ENCODE results near the gene PGP.

DNA sequence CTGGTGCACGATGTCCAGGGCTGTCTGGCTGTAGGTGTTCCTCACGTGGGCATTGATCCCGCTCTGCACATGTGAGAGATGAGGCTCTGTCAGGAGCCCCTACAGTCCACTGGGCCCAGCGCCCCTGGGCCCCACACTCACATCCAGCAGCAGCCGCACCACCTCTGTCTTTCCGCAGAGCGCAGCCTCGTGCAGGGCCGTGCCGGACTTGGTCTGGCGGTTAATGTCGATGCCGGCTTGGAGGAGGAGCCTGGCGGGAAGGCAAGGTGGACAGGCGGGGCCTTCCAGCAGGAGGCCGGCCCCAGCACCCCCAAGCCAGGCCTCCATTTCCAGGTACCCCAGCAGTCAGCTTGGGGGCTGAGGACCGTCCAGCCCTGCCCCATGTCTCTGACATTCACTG is 27.4 kb downstream of the PGP start:
- TF ChIP-seq BHLHE40 (IDR thresholded peaks at IDR 0.05; ENCODE audit: borderline replicate concordance) = no peak
- no peak for TF ChIP-seq ARNT (IDR thresholded peaks at IDR 0.05)
- no peak for TF ChIP-seq SP1 (IDR thresholded peaks at IDR 0.05)
- TF ChIP-seq FOXM1 (IDR thresholded peaks at IDR 0.05; ENCODE audit: borderline replicate concordance) = no peak
- no peak for TF ChIP-seq TARDBP (IDR thresholded peaks at IDR 0.05)
- TF ChIP-seq NFRKB (IDR thresholded peaks at IDR 0.05) = no peak
- TF ChIP-seq, protein P1, sequence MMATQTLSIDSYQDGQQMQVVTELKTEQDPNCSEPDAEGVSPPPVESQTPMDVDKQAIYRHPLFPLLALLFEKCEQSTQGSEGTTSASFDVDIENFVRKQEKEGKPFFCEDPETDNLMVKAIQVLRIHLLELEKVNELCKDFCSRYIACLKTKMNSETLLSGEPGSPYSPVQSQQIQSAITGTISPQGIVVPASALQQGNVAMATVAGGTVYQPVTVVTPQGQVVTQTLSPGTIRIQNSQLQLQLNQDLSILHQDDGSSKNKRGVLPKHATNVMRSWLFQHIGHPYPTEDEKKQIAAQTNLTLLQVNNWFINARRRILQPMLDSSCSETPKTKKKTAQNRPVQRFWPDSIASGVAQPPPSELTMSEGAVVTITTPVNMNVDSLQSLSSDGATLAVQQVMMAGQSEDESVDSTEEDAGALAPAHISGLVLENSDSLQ (IDR thresholded peaks at IDR 0.05) = no peak
- TF ChIP-seq SUZ12 (IDR thresholded peaks at IDR 0.05) = no peak
- TF ChIP-seq ELF4 (IDR thresholded peaks at IDR 0.05) = no peak
- TF ChIP-seq ZNF384 (IDR thresholded peaks at IDR 0.05) = no peak
- no peak for TF ChIP-seq CTBP1 (IDR thresholded peaks at IDR 0.05; ENCODE audit: borderline replicate concordance)
- no peak for TF ChIP-seq HDGF (IDR thresholded peaks at IDR 0.05; ENCODE audit: borderline replicate concordance)
- TF ChIP-seq L3MBTL2 (conservative IDR thresholded peaks at IDR 0.05) = no peak

Data from HEK293T (cell line).